ENCODE data around the gene SPATA1.

DNA sequence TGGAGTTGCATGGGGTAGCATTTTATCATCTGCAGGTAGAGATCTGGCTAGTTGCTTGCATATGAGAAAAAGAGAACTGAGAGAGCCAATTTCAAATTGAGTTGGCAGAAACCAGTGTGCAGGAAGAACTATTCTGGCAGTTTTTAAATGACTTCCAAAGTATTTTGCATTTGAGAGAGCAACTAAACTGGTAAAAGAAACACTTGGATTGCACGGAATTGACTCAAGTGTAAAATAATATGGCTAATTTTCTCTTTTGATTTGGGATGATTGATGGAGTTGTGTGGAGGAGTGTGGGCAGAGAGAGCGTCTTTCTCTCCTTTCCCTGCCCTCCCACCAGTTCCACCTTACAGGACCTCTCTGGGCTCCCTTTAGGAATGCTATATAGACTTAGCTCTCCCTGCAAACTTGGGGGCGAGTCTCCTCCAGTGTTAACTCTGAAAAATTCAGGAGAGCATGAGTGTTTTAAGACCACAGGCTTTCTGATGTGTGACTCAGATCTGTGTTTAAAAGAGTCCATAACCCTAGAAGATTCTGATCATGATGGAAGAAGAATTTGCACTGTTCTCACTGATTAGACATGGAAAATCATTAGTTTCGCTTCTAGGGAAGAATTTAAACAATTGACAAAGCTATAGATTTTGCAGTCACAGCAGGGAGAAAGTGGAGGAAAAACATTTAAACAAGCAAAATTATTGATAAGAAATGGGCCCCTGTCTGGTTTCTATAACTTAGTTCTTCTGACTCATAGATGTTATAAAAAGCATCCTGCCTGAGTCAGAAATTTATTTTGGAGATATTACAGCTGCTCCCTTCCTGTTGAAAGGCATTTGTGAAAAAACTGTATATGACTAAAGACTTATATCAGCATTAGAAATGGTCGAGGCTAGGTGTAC is 92.9 kb downstream of the SPATA1 start:
- no peak for TF ChIP-seq CTCF (IDR thresholded peaks at IDR 0.05; ENCODE audit: low read length)
- no peak for TF ChIP-seq EZH2 (optimal IDR thresholded peaks at IDR 0.05; ENCODE audit: low read depth, low read length)
- TF ChIP-seq EZH2phosphoT487 (IDR thresholded peaks at IDR 0.05; ENCODE audit: low read length) = no peak
